DOHH2 (cell line): ENCODE data around the gene CNTNAP2.

Source experiments
- CTCF ChIP-seq: fragments of 200-600 bp; sonication (generic); IDR thresholded peaks from one replicate; pipeline ENCODE4 v1.5.1; 2014; ENCODE audit warnings: antibody characterized with exemption, mild to moderate bottlenecking, low read depth, low read length; ENCODE audit not compliant: poor library complexity, severe bottlenecking
- EZH2phosphoT487 ChIP-seq: fragments of 200-600 bp; sonication (generic); IDR thresholded peaks from 2 replicates; pipeline ENCODE4 v1.6.1; 2017; ENCODE audit warnings: borderline replicate concordance, mild to moderate bottlenecking, antibody characterized with exemption, low read length, moderate library complexity, mixed read lengths

GRCh38 chr7:147909431-147910148 lies 1793.0 kb downstream of the CNTNAP2 start:
- TF ChIP-seq CTCF: no peak
- TF ChIP-seq EZH2phosphoT487: no peak
